Spinal cord (tissue), 10 donors: ENCODE data around the gene SH2D4B. TPM values are rescaled to one million over a fixed set of nuclear protein-coding genes. Genes with fewer than 3 reads are reported as not detected.

ENCODE experiments used
- DNase-seq, 6 donors: peaks; one replicate each; pipeline versions ENCODE4 v3.0.0 to v3.0.0-alpha.2; 2013 to 2015; ENCODE audit warnings: low spot score in 6 of 6, low read depth in 4 of 6
- H3K27ac ChIP-seq: one replicate; pipeline ENCODE4 v1.5.1; 2013; ENCODE audit warnings: low read depth, low read length, control low read depth
- H3K27me3 ChIP-seq: one replicate; pipeline ENCODE4 v1.6.1; 2013; ENCODE audit warnings: low read length; ENCODE audit not compliant: control insufficient read depth, insufficient read depth
- H3K36me3 ChIP-seq: one replicate; pipeline ENCODE4 v1.6.1; 2013; ENCODE audit warnings: low read length; ENCODE audit not compliant: control insufficient read depth, insufficient read depth
- H3K4me1 ChIP-seq: one replicate; pipeline ENCODE4 v1.6.1; 2013; ENCODE audit warnings: low read length; ENCODE audit not compliant: control insufficient read depth, insufficient read depth
- H3K4me3 ChIP-seq: one replicate; pipeline ENCODE4 v1.5.1; 2013; ENCODE audit warnings: low read depth, low read length, control low read depth
- H3K9me3 ChIP-seq: one replicate; pipeline ENCODE4 v1.6.1; 2013; ENCODE audit warnings: low read length; ENCODE audit not compliant: control insufficient read depth, insufficient read depth
- whole genome bisulfite sequencing: methylation state at CpG from one replicate; pipeline ENCODE4 v1.1.5; 2013; ENCODE audit warnings: missing lambda C conversion rate; ENCODE audit not compliant: insufficient coverage; 5-methylcytosine and 5-hydroxymethylcytosine counted together
- polyA plus RNA-seq, 2 donors: library from polyadenylated mRNA; unstranded; fragments of 120-200 nt; gene quantifications; one replicate each; pipeline ENCODE4 v1.2.1, GENCODE V29; 2013; ENCODE audit not compliant: insufficient read length in 2 of 2
- total RNA-seq, 2 donors: library from RNA; depleted of rRNA in 1 of 2; stranded (reverse); fragments of 120-200 nt in 1 of 2; fragments of >200 nt in 1 of 2; gene quantifications; one replicate each; pipeline versions ENCODE4 v1.2.3 to v1.2.4, GENCODE V29; 2013 to 2014
- donor health status: healthy.

The SH2D4B gene
- total and polyA plus RNA-seq, 4 donors, result 0.11 to 0.35 (median 0.17) TPM

DNA sequence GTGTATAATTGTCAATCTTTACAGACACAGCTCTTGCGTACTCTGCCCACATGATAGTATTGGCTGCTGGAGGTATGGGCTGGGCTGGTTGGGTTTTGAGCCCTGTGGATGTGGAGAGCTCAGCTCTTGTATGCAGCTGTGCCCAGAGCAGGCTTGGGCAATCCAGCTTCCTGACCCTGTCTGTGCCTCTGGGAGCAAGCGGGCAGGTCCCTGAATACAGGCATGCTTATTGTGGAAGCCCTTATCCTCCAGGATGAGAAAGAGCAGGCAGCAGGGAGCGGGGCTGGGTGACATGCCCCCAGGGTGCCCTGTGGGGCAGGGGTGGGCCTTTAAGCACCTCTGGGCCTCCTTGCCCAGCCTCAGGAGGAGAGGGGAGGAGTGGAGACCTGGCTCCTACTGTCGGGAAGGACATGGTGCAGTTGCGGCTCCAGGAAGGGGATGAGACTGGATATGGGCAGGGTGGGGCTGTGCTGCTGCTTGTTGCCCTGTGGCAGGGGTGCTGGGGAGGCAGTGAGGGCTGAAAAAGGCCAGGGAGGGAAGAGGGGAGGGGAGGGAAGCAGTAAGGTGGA, 32.7 kb upstream of the SH2D4B start:
- WGBS, result 83% methylated on average over 4 of the region's 5 CpGs
- Histone ChIP-seq H3K27me3 (no peaks in the 10 kb centered on the region), H3K9me3 (no peaks in the 10 kb centered on the region), H3K27ac (peak overlapping the region; percentile 19), H3K4me3 (no peak overlapping the region), H3K36me3 (peaks cover 37% of the 10 kb centered on the region), H3K4me1 (peaks cover 64% of the 10 kb centered on the region)
- DNase-seq, result no peak

GRCh38 chr10:80506189-80506575, 31.5 kb upstream of the SH2D4B start:
- Histone ChIP-seq H3K27me3 (no peaks in the 10 kb centered on the region), H3K4me1 (peaks cover 57% of the 10 kb centered on the region), H3K4me3 (no peak overlapping the region), H3K36me3 (peaks cover 36% of the 10 kb centered on the region), H3K9me3 (no peaks in the 10 kb centered on the region), H3K27ac (peak overlapping the region; percentile 44)
- whole genome bisulfite sequencing, result 89% methylated on average over 3 of the region's 6 CpGs
- DNase-seq, result no peak

- no peak overlapping the region for H3K4me3 ChIP-seq
- WGBS, result 96% methylated on average over 13 of the region's 13 CpGs
Observed at GRCh38 chr10:80506836-80507487, 30.7 kb upstream of the SH2D4B start.

GRCh38 chr10:80509108-80509402, 28.6 kb upstream of the SH2D4B start:
- H3K27me3 ChIP-seq, result no peaks in the 10 kb centered on the region
- WGBS, result 90% methylated on average over 6 of the region's 8 CpGs
- no peaks in the 10 kb centered on the region for H3K9me3 ChIP-seq
- no peak for DNase-seq
- H3K4me1 ChIP-seq, result peaks cover 42% of the 10 kb centered on the region
- peak overlapping the region; percentile 47 for H3K27ac ChIP-seq
- H3K4me3 ChIP-seq, result no peak overlapping the region
- H3K36me3 ChIP-seq, result peaks cover 54% of the 10 kb centered on the region

More at GRCh38 chr10:80506836-80507487, 30.7 kb upstream of the SH2D4B start:
- H3K9me3 ChIP-seq, result no peaks in the 10 kb centered on the region
- peaks cover 54% of the 10 kb centered on the region for H3K4me1 ChIP-seq
- no peaks in the 10 kb centered on the region for H3K27me3 ChIP-seq
- H3K27ac ChIP-seq, result peak overlapping the region; percentile 44
- no peak for DNase-seq
- peaks cover 43% of the 10 kb centered on the region for H3K36me3 ChIP-seq

- Histone ChIP-seq H3K36me3 (peaks cover 59% of the 10 kb centered on the region), H3K4me1 (peaks cover 37% of the 10 kb centered on the region), H3K9me3 (no peaks in the 10 kb centered on the region), H3K27me3 (no peaks in the 10 kb centered on the region), H3K27ac (peak overlapping the region; percentile 47), H3K4me3 (no peak overlapping the region)
- no peak for DNase-seq
- WGBS, result 82% methylated on average over 17 of the region's 18 CpGs
Observed at GRCh38 chr10:80509403-80510161, 28.1 kb upstream of the SH2D4B start.

DNA sequence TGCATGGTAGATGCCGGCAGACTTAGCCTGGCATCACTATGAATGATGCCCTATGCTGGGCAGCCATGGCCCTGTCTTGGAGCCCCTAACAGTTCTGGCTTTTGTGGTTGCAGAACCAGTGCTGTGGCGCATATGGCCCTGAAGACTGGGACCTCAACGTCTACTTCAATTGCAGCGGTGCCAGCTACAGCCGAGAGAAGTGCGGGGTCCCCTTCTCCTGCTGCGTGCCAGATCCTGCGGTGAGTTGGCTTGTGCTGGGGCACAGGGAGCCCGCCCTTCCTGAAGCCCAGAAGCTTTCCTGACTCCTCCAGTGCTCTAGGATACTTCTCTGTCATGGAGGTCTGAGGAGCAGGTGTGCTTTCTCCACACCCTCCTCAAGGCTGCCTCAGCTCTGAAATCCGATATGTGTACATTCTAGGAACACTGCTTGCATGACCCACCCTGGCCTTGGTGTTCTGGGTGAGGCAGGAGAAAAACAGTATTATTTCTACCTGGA, 25.6 kb upstream of the SH2D4B start:
- 88% methylated on average over 8 of the region's 10 CpGs for WGBS
- Histone ChIP-seq H3K4me3 (no peak overlapping the region), H3K4me1 (peaks cover 19% of the 10 kb centered on the region), H3K27me3 (no peaks in the 10 kb centered on the region), H3K9me3 (no peaks in the 10 kb centered on the region), H3K27ac (no peak overlapping the region), H3K36me3 (peaks cover 72% of the 10 kb centered on the region)
- DNase-seq, result no peak

DNA sequence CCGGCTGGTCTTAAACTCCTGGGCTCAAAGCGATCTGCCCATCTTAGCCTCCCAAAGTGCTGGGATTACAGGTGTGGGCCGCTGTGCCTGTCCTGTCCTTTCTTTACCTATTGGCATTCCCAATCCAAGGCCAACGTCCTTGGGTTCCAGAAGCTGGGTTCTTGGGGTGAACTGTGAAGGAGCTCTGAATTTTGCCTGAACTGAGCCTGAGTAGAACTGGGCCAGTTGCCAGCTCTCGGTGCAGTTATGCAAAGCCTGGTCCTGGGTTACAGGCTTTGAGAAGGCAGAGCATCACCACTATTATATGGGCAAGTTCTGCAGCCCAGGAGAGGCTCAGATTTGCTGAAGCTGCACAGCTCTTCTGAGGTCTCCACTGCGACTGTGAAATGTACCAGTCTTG, 24.6 kb upstream of the SH2D4B start:
- Histone ChIP-seq H3K4me1 (peaks cover 16% of the 10 kb centered on the region), H3K9me3 (no peaks in the 10 kb centered on the region), H3K36me3 (peaks cover 77% of the 10 kb centered on the region), H3K4me3 (no peak overlapping the region), H3K27me3 (no peaks in the 10 kb centered on the region), H3K27ac (no peak overlapping the region)
- DNase-seq, result no peak
- WGBS, result 96% methylated on average over 3 of the region's 6 CpGs

DNA sequence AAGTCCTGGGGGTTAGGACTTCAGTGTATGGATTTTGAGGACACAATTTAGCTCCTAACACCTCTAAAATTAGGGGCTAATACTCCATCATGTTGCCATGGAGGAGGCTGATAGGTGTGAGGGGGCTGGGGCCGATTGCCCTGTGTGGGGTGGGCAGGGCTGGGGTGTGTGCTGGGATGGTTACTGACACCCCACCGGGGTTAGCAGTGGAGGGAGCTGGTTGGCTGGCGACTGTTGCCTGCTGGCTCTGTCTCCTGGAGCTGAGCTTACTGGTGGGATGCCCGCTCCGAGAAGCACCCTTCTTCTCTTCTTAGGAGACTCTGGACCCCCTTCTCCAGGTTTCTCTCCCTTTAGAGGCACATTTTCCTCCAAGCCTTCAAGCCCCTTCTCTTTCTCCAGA, 22.2 kb upstream of the SH2D4B start:
- no peaks in the 10 kb centered on the region for H3K27me3 ChIP-seq
- peaks cover 79% of the 10 kb centered on the region for H3K36me3 ChIP-seq
- H3K4me3 ChIP-seq, result no peak overlapping the region
- 100% methylated on average over 3 of the region's 5 CpGs for WGBS
- no peak overlapping the region for H3K27ac ChIP-seq
- H3K9me3 ChIP-seq, result no peaks in the 10 kb centered on the region
- peaks cover 6% of the 10 kb centered on the region for H3K4me1 ChIP-seq
- no peak for DNase-seq

DNA sequence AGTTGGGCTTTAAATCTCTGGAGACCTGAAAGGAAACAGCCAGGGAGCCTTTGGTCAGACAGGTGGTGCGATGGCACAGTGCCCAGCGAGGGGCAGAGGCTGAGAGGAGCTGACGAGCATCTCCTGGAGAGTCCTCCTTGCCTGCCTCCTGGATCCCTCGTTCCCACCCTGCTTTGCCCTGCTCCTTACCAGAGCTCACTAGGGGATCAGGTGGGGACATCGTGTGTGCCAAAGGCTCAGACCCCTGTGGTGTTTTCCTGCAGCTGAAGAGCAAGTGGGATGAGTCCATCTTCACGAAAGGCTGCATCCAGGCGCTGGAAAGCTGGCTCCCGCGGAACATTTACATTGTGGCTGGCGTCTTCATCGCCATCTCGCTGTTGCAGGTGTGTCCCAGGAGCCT, 21.8 kb upstream of the SH2D4B start:
- Histone ChIP-seq H3K4me3 (no peak overlapping the region), H3K9me3 (no peaks in the 10 kb centered on the region), H3K36me3 (peaks cover 80% of the 10 kb centered on the region), H3K27me3 (no peaks in the 10 kb centered on the region), H3K4me1 (peaks cover 6% of the 10 kb centered on the region), H3K27ac (no peak overlapping the region)
- DNase-seq, result no peak
- 93% methylated on average over 12 of the region's 12 CpGs for WGBS
